Measurements from ENCODE around the gene TRMT10C.
A peak's percentile ranks its signal among the peaks of the same experiment; 100 is the strongest.
"Not testable (repeated sequence)": the region's sequence is repeated elsewhere in the genome, so short reads cannot be mapped to it uniquely, and the experiment has no call there.

The TRMT10C gene

DNA sequence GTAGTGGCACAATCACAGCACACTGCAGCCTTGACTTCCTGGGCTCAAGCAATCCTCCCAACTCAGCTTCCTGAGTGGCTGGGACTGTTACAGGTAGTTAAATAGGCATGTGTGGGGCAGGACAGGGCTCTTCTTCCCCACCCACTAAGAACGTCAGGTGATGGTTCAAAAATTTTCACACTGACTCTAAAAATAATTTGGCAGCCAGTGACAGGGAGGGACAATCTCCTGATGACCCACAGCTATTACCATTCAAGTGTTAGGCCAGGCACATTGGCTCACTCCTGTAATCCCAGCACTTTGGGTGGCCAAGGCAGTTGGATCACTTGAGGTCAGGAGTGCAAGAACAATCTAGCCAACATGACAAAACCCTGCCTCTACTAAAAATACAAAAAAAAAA lies 12.2 kb upstream of the TRMT10C start:
- no peak for DNase-seq

DNA sequence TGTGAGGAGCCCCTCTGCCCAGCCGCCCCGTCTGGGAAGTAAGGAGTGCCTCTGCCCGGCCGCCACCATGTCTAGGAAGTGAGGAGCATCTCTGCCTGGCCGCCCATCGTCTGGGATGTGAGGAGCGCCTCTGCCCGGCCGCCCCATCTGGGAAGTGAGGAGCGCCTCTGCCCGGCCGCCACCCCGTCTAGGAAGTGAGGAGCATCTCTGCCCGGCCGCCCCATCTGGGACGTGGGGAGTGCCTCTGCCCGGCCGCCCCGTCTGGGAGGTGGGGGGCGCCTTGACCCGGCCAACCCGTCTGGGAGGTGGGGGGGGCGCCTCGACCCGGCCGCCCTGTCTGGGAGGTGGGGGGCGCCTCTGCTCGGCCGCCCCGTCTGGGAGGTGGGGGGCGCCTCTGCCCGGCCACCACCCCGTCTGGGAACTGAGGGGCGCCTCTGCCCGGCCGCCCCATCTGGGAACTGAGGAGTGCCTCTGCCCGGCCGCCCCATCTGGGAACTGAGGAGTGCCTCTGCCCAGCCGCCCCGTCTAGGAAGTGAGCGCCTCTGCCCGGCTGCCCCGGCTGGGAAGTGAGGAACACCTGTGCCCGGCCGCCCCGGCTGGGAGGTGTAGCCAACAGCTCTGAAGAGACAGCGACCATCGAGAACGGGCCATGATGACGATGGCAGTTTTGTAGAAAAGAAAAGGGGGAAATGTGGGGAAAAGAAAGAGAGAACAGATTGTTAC lies 10.1 kb upstream of the TRMT10C start:
- not testable (repeated sequence) for DNase-seq

DNA sequence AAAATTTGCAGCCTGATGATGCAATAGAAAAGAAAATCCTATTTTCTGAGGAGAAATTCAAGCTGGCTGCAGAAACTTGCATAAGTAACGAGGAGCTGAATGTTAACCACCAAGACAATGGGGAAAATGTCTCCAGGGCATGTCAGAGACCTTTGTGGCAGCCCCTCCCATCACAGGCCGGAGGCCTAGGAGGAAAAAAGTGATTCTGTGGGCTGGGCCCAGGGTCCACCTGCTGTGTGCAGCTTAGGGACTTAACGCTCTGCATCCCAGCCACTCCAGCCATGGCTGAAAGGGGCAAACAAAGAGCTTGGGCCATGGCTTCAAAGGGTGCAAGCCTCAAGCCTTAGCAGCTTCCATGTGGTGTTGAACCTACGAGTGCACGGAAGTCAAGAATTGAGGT lies 8.3 kb upstream of the TRMT10C start:
- DNase-seq, result not testable (repeated sequence)

DNA sequence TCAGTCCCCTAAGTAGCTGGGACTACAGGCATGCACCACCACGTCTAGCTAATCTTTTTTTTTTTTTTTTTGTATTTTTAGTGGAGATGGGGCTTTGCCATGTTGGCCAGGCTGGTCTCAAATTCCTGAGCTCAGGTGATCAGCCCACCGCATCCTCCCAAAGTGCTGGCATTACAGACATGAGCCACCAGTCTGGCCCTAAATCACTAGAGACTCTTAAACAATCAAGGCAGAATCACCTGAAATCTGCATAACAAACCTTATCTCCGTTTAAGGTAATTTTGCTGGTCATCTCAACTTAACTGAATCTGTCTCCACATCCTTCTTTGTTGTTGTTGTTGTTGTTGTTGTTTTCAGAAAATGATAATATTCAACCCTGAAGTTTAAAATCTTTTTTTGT lies 5.6 kb upstream of the TRMT10C start:
- DNase-seq, result no peak

DNA sequence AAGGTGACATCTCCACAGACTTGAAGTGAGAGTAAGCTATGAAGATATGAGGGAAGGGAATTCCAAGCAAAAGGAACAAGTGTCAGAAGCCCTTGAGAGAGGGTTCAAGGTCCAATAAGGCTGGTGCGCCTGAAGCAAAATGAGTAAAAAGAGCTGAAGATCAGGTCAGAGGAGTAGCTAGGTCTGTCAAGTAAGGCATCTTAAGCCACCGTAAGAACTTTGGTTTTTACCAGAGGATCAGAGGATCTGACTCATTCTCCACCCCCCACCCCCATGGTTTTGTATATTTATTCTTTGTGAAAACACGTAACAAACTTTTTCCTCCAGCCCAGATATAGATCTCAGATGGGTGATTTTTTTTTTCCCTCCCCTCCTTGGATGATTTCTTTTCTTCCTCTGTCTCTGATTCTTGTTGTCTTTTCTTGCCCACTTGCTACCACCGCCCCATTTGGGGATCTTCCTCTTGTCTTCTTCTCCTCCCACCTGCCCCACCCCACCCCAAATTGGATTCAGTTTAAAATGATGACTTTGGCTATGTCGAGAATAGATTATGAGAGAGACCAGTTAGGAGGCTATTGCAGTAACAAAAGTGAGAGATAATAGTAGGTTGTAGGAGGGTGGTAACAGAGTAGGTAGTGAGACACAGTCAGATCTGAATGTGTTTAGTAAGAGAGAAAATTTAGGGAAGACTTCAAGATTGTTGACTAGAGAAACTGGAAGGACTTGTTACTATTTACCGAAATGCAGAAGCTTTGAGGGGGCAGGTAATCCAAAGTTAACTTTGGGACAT lies 6.1 kb downstream of the TRMT10C start:
- no peak for DNase-seq

DNA sequence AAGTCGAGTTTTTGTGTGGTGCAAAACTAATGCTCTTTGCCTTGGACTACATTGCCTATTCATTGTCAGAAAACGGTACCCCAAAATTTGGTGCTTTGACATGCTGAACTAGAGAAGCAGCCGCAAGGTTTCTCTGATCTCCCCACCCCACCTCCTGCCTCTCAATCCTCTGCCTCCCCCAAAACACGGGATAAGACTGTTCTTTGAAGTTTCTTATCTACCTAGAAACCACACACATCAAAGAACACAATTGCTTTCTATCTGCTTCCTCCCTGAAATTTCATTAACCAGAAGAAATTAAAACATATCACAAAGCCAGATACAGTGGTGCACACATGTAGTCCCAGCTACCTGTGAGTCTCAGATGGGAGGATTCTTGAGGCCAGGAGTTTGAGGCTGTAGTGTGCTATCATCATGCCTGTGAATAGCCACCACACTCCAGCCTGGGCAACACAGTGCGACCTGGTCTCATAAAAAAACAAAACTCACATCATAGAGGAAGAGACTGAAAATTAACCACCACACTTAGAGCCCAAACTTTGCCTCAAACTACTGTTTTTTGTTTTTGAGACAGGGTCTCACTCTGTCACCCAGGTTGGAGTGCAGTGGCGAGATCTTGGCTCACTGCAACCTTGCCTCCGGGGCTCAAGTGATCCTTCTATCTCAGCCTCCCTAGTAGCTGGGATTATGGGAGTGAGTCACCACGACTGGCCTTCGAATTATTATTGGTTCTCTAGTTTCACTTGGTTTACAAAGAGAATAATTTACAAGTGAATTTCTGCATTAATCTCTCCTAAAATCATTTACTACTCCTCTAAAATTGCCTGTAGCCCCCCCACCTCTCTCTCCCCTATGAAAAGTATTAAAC lies 9.6 kb downstream of the TRMT10C start:
- peak; percentile 22 for DNase-seq

DNA sequence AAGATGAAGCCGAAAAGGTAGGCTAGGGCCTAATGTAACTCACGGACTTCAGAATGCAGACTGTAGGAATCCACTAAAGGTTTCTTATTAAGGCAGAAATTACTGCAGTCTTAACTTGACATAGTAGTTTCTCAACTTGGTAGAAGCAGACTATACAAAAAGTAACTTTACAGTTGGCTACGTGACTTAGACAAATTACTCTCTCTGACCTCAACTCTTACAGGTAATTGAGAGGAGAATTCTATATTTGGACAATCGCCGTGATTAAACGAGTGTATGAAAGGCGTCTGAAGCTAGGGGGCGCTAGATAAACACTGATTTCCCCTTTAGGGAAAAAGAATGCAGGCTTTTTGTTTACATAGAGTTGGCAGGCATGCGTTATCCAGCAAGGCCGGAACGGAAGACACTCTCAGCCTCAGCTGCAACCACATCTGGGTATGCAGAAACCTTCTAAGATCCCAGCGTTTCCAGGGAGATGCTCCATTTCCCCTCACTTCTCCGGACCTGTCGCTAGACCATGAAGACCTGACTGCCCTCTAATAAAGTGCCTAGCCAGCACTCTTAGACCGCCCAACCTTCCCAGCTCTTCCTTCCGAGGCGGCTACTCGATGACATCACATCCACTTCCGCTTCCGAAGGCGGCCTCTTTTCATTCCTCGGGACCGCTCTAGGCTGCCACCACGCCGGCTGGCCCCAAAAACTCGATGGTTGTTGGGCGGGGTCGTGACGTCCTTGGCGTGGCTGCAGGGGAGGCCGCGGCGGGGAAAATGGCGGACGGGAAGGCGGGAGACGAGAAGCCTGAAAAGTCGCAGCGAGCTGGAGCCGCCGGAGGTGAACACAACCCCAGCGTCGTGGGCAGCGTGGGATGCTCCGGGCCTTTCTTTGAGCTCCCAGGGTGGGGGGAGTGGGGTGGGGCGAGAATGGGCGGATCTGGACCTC lies 12.1 kb downstream of the TRMT10C start, which contains the start of gene PCNP:
TSS of gene PCNP (plus strand) at position 732 of the 939 bp plus-strand sequence. CDS start at position 768, 36 bp downstream.
- DNase-seq, result peak; percentile 98

DNA sequence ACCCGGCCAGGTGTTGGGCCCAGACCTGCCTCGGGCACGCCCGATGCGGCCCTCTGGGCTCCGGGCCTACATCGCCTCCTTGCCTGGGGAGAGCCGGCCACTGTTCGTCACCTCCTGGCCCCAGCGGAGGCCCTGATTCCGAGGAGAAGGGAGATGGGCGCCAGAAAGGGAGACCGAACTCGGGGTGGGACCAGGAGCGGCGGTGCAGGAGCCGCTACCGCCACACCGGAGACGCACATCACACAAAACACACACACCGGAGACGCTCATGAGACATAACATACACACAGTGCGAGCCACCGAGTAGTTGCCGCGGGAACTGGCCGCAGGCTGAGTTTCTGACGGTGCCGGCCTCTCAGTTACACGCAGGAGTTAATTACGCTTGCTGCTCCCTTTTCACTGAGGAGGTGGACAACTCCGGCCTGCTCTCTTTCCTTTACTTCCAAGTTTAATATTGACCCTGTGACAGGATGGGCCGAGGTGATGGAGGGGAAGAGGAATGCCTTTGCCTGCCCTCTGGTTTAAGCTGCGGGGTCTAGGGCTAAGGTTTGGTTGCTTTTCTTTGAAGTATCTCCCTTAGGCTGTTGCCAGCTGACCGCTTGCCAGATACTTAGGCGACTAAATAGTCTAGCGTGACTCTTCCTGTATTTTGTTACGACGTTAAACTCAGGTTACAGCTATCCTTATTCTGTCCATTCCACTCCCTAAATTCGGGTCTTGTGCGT lies 12.9 kb downstream of the TRMT10C start:
- no peak for DNase-seq

DNA sequence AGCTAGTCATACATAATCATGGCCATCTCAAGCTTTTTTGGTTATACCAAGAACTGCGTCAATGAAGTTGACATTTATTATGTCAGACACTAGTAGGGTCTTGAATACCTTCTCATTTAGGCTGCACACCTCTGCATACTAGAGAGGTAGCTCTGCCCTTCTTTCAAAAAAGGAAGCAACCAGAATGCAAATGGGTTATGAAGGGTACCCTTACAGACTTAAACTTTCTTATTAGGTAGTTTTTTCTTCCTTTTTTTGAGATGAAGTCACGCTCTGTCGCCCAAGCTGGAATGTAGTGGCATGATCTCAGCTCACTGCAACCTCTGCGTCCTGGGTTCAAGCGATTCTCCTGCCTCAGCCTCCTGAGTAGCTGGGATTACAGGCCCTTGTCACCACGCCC lies 15.6 kb downstream of the TRMT10C start:
- no peak for DNase-seq

DNA sequence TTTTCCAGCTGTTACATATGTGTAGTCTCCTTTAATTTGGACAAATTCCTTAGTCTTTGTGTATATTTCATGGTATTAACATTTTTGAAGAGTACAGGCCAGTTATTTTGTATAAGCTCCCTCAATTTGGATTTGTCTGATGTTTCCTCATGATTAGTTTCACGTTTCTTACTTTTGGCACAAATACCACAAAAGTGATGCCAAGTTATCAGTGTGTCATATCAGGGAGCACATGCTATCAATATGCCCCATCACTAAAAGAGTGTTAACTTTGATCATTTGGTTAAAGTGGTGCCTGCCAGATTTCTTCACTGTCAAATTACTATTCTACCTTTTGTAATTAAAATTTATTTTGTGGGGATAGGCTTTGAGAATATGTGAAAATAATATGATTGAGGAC lies 26.9 kb downstream of the TRMT10C start:
- no peak for DNase-seq

DNA sequence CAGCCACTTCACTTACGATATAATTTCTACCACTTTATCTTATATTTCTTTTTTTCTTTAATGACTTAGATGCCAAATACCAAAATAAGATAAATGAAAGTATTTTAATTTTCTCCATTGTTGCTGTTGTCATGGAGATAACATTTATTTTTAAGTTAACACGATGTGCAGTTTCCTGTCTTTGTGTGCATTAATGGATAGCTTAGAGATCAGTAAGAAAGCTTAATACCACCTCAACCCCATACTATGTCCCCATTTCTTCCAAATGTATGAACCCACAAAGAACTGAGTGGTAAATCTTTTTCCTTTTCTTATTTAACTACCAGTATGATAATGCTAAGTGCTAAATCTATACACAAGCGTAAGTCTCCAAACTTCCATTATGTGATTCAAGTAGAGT lies 29.4 kb downstream of the TRMT10C start:
- no peak for DNase-seq

DNA sequence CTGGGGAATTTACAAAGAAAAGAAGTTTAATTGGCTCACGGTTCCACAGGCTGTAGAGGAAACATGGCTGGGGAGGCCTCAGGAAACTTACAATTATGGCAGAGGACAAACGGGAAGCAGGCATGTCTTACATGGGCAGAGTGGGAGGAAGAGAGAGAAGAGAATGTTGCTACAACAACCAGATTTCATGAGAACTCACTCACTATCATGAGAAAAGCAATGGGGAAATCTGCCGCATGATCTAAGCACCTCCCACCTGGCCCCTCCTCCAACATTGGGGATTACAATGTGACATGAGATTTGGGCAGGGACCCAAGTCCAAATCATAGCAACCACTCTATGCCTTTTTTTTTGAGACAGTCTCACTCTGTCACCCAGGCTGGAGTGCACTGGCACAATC lies 41.1 kb downstream of the TRMT10C start:
- no peak for DNase-seq

DNA sequence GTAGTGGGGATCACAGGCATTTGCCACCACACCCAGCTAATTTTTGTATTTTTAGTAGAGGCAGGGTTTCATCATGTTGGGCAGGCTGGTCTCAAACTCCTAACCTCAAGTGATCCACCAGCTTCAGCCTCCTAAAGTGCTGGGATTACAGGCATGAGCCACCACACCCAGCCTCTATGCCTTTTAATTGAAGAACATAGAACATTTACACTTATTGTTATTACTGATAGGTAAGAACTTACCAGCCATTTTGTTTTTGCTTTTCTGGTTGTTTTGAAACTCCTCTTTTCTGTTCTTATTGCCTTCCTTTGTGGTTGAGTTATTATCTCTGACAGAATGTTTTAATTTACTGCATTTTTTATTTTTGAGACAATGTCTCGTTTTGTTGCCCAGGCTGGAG lies 41.5 kb downstream of the TRMT10C start:
- no peak for DNase-seq

DNA sequence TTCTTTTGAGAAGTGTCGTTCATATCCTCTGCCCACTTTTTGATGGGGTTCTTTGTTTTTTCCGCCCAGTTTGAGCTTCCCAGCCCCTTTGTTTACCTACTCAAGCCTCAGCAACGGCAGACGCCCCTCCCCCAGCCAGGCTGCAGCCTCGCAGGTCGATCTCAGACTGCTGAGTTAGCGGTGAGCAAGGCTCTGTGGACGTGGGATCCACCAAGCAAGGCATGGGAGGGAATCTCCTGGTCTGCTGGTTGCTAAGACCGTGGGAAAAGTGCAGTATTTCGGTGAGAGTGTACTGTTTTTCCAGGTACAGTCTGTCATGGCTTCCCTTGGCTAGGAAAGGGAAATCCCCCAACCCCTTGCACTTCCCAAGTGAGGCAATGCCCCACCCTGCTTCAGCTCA lies 43.7 kb downstream of the TRMT10C start:
- DNase-seq, result not testable (repeated sequence)

DNA sequence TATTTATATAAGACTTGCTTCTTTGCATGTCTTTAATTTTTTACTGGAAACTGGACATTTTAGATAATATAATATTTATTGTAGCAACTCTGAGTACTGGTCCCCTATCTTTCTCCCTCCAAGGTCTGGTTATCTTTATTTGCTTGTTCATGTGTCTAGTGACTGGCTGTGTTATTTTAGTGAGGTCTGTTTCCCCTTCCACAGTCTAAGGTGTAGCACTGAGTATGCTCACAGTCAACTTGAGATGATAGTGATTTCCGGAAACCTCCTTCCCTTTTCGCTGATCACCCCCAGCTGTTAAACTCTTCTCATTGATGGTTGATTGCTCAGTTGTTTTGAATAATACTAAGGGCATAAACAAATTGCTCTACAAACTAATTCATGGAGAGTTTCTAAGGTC lies 49.4 kb downstream of the TRMT10C start:
- DNase-seq, result no peak

DNA sequence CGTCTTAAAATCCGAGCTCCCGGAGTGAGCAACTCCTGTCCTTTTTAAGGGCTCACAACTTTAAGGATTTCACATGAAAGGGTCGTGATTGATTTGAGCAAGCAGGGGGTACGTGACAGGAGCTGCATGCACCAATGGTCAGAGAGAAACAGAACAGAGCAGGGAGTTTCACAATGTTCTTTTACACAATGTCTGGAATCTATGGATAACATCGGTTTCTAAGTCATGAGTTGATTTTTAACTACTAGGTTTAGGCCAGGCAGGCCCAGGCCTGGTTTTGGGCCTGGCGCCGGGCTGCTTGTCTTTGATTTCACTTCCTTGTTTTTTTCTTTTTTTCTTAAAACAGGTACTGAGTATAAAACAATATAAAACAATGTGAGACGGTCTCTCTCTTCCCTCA lies 51.3 kb downstream of the TRMT10C start:
- not testable (repeated sequence) for DNase-seq

DNA sequence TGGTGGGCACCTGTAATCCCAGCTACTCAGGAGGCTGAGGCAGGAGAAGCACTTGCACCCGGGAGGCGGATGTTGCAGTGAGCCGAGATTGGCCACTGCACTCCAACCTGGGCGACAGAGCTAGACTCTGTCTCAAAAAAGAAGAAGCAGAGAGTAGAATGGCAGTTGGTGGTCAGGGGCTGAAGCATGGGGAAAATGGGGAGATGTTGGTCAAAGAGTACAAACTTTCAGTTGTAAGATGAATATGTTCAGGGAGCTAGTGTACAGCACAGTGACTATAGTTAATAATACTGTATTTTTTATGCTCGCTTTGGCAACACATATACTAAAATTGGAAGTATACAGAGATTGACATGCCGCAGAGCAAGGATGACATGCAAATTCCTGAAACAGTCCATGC lies 53.9 kb downstream of the TRMT10C start:
- DNase-seq, result no peak

Measured in NCI-H226 (cell line).